ENCODE data around the gene KNG1. TPM values are rescaled to one million over a fixed set of nuclear protein-coding genes. Genes with fewer than 3 reads are reported as not detected.

Gene KNG1
- total RNA-seq, 1 donor from 2014 or later = not detected

GRCh38 chr3:186679151-186679550 lies 38.0 kb upstream of the KNG1 start:
- Mint-ChIP-seq H3K9me3 (ENCODE audit: unreplicated experiment) (peaks cover 5% of the 10 kb centered on the region), H3K27ac (ENCODE audit: unreplicated experiment) (no peak overlapping the region), H3K4me3 (ENCODE audit: unreplicated experiment) (no peak overlapping the region), H3K4me1 (ENCODE audit: low read depth, unreplicated experiment) (no peaks in the 10 kb centered on the region), H3K27me3 (ENCODE audit: low read depth, unreplicated experiment) (peaks cover 25% of the 10 kb centered on the region), H3K36me3 (ENCODE audit: low read depth, unreplicated experiment) (no peaks in the 10 kb centered on the region)
- H3K27ac ChIP-seq (ENCODE audit: low read depth, low read length) = no peak overlapping the region
- H4K20me1 ChIP-seq (ENCODE audit: insufficient read depth, low read length) = no peaks in the 10 kb centered on the region
- DNase-seq (ENCODE audit: low read depth) (no peak), FAIRE-seq (no peak)
- H3K9me3 ChIP-seq (ENCODE audit: insufficient read depth, low read depth, low read length) = no peaks in the 10 kb centered on the region
- no peak for TF ChIP-seq EZH2 (IDR thresholded peaks at IDR 0.05; ENCODE audit: insufficient read depth, low read length)
- TF ChIP-seq, protein P1, sequence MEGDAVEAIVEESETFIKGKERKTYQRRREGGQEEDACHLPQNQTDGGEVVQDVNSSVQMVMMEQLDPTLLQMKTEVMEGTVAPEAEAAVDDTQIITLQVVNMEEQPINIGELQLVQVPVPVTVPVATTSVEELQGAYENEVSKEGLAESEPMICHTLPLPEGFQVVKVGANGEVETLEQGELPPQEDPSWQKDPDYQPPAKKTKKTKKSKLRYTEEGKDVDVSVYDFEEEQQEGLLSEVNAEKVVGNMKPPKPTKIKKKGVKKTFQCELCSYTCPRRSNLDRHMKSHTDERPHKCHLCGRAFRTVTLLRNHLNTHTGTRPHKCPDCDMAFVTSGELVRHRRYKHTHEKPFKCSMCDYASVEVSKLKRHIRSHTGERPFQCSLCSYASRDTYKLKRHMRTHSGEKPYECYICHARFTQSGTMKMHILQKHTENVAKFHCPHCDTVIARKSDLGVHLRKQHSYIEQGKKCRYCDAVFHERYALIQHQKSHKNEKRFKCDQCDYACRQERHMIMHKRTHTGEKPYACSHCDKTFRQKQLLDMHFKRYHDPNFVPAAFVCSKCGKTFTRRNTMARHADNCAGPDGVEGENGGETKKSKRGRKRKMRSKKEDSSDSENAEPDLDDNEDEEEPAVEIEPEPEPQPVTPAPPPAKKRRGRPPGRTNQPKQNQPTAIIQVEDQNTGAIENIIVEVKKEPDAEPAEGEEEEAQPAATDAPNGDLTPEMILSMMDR (IDR thresholded peaks at IDR 0.05; ENCODE audit: insufficient read depth, low read depth, low read length) = no peak
- no peaks in the 10 kb centered on the region for H3K79me2 ChIP-seq (ENCODE audit: insufficient read depth, low read length)
- H3K36me3 ChIP-seq (ENCODE audit: insufficient read depth, low read length) = no peaks in the 10 kb centered on the region
- no peak overlapping the region for H3K4me2 ChIP-seq (ENCODE audit: low read length)
- H3K4me3 ChIP-seq (ENCODE audit: insufficient read depth, low read depth, low read length) = no peak overlapping the region
- no peak overlapping the region for H3K9ac ChIP-seq (ENCODE audit: low read length)
- no peaks in the 10 kb centered on the region for H3K4me1 ChIP-seq (ENCODE audit: insufficient read depth, low read length)
- H2AFZ ChIP-seq (ENCODE audit: low read depth, low read length) = no peak overlapping the region
- peaks cover 7% of the 10 kb centered on the region for H3K27me3 ChIP-seq (ENCODE audit: insufficient read depth, low read length)

- no peak overlapping the region for H3K4me2 ChIP-seq (ENCODE audit: low read length)
- H3K36me3 ChIP-seq (ENCODE audit: insufficient read depth, low read length) = no peaks in the 10 kb centered on the region
- DNase-seq (ENCODE audit: low read depth) (no peak), FAIRE-seq (no peak)
- H2AFZ ChIP-seq (ENCODE audit: low read depth, low read length) = no peak overlapping the region
- Mint-ChIP-seq H3K27ac (ENCODE audit: unreplicated experiment) (no peak overlapping the region), H3K27me3 (ENCODE audit: low read depth, unreplicated experiment) (peaks cover 20% of the 10 kb centered on the region), H3K36me3 (ENCODE audit: low read depth, unreplicated experiment) (no peaks in the 10 kb centered on the region), H3K9me3 (ENCODE audit: unreplicated experiment) (peaks cover 17% of the 10 kb centered on the region), H3K4me1 (ENCODE audit: low read depth, unreplicated experiment) (no peaks in the 10 kb centered on the region), H3K4me3 (ENCODE audit: unreplicated experiment) (no peak overlapping the region)
- H3K4me1 ChIP-seq (ENCODE audit: insufficient read depth, low read length) = no peaks in the 10 kb centered on the region
- no peak overlapping the region for H3K27ac ChIP-seq (ENCODE audit: low read depth, low read length)
- peaks cover 6% of the 10 kb centered on the region for H3K27me3 ChIP-seq (ENCODE audit: insufficient read depth, low read length)
- TF ChIP-seq, protein P1 (IDR thresholded peaks at IDR 0.05; ENCODE audit: insufficient read depth, low read depth, low read length) = no peak
- no peak for TF ChIP-seq EZH2 (IDR thresholded peaks at IDR 0.05; ENCODE audit: insufficient read depth, low read length)
- no peaks in the 10 kb centered on the region for H4K20me1 ChIP-seq (ENCODE audit: insufficient read depth, low read length)
- no peaks in the 10 kb centered on the region for H3K9me3 ChIP-seq (ENCODE audit: insufficient read depth, low read depth, low read length)
- H3K79me2 ChIP-seq (ENCODE audit: insufficient read depth, low read length) = no peaks in the 10 kb centered on the region
- no peak overlapping the region for H3K4me3 ChIP-seq (ENCODE audit: insufficient read depth, low read depth, low read length)
- no peak overlapping the region for H3K9ac ChIP-seq (ENCODE audit: low read length)
Measured at GRCh38 chr3:186680869-186681268, 36.3 kb upstream of the KNG1 start.

- H3K9ac ChIP-seq (ENCODE audit: low read length) = no peak overlapping the region
- H3K9me3 Mint-ChIP-seq (ENCODE audit: unreplicated experiment) = peaks cover 24% of the 10 kb centered on the region
Measured at GRCh38 chr3:186682812-186683211, 34.3 kb upstream of the KNG1 start.

More at GRCh38 chr3:186682812-186683211, 34.3 kb upstream of the KNG1 start:
- no peak overlapping the region for H2AFZ ChIP-seq (ENCODE audit: low read depth, low read length)
- Mint-ChIP-seq H3K4me3 (ENCODE audit: unreplicated experiment) (no peak overlapping the region), H3K27ac (ENCODE audit: unreplicated experiment) (no peak overlapping the region), H3K36me3 (ENCODE audit: low read depth, unreplicated experiment) (no peaks in the 10 kb centered on the region), H3K4me1 (ENCODE audit: low read depth, unreplicated experiment) (no peaks in the 10 kb centered on the region), H3K27me3 (ENCODE audit: low read depth, unreplicated experiment) (peaks cover 27% of the 10 kb centered on the region)
- H4K20me1 ChIP-seq (ENCODE audit: insufficient read depth, low read length) = no peaks in the 10 kb centered on the region
- H3K9me3 ChIP-seq (ENCODE audit: insufficient read depth, low read depth, low read length) = no peaks in the 10 kb centered on the region
- no peak for DNase-seq (ENCODE audit: low read depth)
- no peak overlapping the region for H3K4me2 ChIP-seq (ENCODE audit: low read length)
- no peaks in the 10 kb centered on the region for H3K79me2 ChIP-seq (ENCODE audit: insufficient read depth, low read length)
- H3K36me3 ChIP-seq (ENCODE audit: insufficient read depth, low read length) = no peaks in the 10 kb centered on the region
- no peak overlapping the region for H3K4me3 ChIP-seq (ENCODE audit: insufficient read depth, low read depth, low read length)
- FAIRE-seq = no peak
- peaks cover 6% of the 10 kb centered on the region for H3K27me3 ChIP-seq (ENCODE audit: insufficient read depth, low read length)
- H3K27ac ChIP-seq (ENCODE audit: low read depth, low read length) = no peak overlapping the region
- H3K4me1 ChIP-seq (ENCODE audit: insufficient read depth, low read length) = no peaks in the 10 kb centered on the region
- TF ChIP-seq EZH2 (IDR thresholded peaks at IDR 0.05; ENCODE audit: insufficient read depth, low read length) = no peak
- TF ChIP-seq, protein P1 (IDR thresholded peaks at IDR 0.05; ENCODE audit: insufficient read depth, low read depth, low read length) = no peak

All from astrocyte (in vitro differentiated cells and primary cell).